Glomerular endothelial cell (primary cell): Measurements from ENCODE around the gene SMTNL2. TPM values are rescaled to one million over a fixed set of nuclear protein-coding genes. Genes with fewer than 3 reads are reported as not detected.
"Not testable (repeated sequence)": the region's sequence is repeated elsewhere in the genome, so short reads cannot be mapped to it uniquely, and the experiment has no call there.

Source experiments
- DNase-seq: peaks from one replicate; pipeline ENCODE4 v3.0.0-alpha.2; 2011; ENCODE audit warnings: low read depth, low spot score; ENCODE audit errors: extremely low read depth
- total RNA-seq: library from RNA; depleted of rRNA; stranded (reverse); fragments of >200 nt; gene quantifications from 2 replicates; pipeline ENCODE4 v1.2.3, GENCODE V29; 2015

Gene SMTNL2
- total RNA-seq, 1 donor from 2014 or later, result not detected

DNA sequence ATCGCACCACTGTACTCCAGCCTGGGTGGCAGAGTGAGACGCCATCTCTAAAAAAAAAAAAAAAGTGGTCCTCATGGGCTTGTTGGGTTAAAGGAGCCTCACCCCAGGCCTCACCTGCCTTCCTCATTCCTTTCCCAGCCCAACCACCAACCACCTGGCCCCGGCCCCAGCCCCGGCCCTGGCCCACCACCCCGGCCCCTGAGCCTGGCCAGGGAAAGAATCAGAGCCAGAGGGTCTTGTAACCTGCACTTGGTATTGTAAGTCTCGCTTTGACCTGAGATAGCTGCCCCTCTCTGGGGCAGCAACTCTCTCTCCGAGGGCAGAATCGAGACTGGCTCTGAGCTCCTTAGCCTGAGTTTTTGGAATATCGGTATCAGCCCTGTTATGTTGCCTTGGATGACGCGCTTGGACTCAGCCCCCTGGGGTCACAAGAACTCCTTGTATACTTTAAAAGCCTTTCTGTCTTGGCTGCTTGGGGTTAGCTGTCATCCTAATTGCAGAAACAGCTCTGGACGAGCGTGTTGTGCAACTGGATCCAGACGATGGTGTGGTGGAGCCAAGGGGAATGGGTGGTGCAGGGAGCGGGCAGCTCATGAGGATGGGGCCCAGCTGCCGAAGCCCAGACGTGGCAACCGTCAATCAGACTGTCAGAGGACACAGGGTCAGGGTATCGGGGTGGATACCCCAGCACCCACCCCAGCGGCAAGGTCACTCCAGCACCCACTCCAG, 14.6 kb downstream of the SMTNL2 start:
- no peak for DNase-seq

DNA sequence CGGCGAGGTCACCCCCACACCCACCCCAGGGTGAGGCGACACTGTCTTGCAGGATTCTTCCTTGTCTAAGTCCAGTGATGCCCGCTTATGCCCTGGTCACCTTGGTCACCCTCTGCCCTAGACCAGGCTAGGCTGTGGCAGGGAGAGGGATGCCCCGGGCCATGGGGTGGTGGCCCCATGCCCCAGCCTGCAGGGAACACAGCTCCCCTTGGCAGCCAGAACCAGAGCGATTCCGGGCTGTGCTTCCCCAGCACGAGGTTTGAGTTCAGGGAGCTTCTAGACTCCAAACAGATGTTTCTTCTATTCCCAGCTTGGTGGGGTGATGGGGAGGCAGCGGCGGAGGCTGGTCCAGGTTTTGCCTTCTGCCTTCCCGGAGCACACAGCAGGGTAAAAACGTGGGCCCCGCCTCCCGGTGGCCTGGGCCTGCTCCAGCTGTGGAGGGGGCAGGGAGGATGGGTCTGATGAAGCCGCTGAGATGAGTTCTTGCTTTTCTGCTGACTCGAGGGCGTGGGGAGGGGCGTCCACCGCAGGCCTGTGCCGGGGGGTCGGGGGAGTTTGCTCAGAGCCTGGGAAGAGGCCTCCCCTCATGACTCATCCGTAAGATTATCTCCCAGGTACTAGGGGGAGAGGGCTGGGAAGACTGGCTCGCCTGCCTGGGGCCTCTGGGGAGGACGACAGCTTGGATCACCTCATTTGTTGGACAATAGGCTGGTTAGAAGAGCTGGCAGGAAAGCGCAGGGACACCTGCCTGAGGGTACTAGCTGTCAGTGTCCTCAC, 15.4 kb downstream of the SMTNL2 start:
- DNase-seq, result no peak

DNA sequence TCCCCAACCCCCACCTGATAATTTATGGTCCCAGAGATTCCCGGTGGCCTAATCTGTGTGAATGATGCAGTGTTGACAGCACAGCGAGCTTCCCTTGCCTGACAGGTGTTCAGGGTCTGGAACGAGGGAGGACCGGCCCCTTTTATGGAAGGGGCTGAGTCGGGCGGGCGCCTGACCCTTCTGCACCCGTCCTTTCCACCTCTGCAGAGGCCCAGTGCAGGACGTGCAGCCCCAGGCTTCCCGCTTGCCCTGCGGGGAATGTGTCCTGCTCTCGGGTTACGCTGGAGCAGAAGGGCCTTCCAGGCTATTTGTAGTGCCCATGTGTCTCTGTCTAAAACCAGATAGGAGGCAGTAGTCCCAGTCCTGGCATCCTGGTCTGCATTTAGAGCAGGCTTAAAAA, 16.2 kb downstream of the SMTNL2 start:
- no peak for DNase-seq

DNA sequence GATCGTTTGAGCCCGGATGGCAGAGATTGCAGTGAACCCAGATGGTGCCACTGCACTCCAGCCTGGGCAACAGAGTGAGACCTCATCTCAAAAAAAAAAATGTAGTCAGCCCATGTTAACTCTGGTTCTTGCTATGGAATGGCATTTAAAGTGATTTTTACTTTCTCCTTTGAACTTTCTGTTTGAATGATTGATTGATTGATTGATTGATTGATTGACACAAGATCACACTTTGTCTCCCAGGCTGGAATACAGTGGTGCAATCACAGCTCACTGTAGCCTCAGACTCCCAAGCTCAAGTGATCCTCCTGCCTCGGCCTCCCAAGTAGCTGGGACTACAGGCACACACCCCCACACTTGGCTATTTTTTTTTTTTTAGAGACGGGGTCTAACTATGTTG, 17.0 kb downstream of the SMTNL2 start:
- no peak for DNase-seq

DNA sequence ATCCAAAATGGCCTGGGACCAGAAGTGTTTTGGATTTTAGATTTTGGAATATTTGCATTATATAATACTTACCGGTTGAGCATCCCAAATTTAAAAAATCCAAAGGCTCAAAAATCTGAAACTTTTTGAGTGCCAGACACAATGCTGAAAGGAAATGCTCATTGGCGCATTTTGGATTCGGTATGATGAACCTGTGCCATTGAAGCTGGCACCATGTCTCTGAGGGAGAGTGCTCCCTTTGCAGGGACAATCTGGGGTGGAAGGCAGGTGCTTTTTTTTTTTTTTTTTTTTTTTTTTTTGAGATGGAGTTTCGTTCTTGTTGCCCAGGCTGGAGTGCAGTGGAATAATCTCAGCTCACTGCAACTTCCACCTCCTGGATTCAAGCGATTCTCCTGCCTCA, 17.7 kb downstream of the SMTNL2 start:
- DNase-seq, result no peak

DNA sequence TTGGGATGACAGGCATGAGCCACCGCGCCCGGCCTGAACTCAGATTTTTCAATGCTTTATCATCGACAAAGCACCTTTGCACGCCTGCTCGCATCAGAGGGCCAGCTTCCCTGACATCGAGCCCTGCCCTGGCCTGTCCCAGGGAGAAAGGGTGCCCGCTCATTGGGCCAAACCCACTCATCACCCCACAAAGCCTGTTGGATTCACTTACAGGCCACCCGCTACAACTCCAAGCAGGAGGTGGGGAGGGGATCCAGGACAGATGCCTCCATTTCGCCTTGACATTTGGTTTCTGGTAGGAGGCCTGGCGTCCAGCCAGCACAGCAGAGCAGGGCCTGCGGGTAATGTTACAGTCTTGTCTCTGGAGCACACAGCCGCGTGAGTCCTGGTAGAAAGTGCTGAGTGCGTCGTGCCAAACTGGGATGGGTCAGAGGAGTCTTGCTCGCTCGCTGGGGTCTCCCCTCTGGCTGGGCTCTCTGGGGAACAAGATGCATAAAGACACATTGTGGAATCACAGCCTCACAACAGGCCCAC, 19.8 kb downstream of the SMTNL2 start:
- no peak for DNase-seq

DNA sequence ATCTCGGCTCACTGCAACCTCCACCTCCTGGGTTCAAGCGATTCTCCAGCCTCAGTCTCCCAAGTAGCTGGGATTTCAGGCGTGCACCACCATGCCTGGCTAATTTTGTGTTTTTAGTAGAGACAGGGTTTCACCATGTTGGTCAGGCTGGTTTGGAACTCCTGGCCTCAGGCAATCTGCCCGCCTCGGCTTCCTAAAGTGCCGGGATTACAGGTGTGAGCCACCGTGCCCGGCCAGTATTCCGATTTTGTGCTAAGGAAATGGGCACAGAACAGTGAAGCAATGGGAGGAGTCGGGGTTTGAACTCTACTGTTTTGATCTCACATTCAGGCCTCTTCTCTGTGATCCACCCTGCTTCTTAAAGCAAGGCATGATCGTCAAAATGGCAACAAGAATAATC, 20.4 kb downstream of the SMTNL2 start:
- not testable (repeated sequence) for DNase-seq

DNA sequence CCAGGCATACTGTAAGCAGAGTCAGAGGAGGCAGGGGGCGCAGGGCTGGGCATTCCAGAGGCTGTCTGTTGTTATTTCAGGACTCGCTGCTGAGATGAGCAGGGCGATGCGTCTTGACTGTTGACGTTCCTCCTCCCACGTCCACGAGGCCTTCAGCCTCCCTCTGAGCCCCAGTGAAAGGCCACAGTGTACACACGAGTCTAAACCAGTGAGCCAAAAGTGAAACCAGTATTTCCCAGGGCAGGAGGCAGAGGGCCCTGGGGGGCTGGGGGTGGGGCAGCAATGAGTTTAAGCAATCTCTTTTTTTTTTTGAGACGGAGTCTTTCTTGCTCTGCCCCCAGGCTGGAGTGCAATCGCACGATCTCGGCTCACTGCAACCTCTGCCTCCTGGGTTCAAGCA, 21.5 kb downstream of the SMTNL2 start:
- DNase-seq, result no peak

DNA sequence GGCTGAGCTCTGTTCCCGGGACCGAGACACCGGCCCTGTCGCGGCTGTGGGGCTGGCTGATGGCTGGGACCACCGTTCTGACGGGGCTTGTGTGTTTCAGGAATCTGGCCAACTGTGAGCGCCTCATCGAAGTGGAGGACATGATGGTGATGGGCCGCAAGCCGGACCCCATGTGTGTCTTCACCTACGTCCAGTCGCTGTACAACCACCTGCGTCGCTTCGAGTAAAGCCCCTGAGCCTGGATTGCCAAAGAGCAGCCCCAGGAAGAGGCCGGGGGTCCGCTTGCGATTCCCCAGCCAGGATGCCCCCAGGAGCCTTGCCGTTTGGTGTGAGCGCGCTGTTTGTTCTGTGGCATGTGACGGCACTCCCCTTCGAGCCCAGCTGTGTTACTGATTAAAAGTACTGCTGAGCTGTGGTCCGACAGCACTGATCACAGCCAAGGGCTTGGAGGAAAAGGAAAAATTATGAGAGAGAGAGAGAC, 23.0 kb downstream of the SMTNL2 start:
- DNase-seq, result no peak

DNA sequence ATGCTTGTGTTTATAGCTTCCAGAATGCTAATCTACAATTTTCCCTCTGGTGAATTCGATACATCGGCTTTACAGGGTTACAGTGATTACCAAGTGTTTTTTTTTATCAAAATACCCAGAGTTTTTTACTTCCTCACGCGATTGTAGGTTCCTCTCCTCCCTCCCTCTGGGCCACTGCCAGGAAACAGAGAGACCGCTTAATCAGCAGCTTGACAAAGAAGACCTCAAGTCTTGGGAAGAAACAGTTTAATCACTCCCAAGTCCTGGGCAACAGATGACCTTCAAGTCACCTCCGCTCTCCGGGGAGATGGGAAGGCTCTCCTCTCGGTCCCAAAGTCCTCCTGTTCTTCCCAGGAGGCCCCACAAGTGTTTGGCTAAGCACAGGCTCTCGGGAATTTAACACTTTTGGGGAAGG, 23.5 kb downstream of the SMTNL2 start:
- no peak for DNase-seq

DNA sequence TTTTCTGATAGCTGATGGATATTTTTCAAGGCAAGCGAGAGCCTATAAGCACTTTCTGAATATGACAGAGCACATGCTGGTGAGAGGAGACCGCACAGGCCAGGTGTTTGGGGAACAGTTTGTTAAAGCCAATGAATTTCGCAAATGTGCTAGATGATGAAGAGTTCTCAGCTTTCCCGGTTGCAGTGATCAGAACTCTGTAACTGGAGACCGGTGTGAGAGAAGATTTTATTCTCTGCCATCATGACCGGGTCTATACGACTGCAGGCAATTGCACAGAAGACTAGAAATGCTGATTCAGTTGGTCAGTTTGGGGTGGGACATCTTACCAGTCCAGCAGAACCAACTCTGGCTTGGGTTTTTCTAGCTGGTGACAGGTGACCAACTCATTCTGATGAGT, 25.4 kb downstream of the SMTNL2 start:
- DNase-seq, result no peak

DNA sequence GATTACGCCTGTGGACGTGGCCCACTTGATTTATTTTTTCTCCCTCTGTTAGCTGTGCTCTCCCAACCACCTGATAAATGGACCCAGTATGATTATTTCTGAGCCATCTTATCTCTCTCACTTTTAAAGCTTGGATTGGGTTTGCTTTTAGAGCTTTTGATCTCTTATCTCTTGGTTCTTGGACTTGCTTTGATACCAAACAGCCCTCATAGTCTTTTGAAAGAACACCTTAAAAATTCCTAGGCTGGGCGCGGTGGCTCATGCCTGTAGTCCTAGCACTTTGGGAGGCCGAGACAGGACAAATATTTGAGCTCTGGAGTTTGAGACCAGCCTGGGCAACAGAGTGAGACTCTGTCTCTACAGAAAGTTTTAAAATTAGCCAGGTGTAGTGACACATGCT, 25.8 kb downstream of the SMTNL2 start:
- DNase-seq, result no peak

DNA sequence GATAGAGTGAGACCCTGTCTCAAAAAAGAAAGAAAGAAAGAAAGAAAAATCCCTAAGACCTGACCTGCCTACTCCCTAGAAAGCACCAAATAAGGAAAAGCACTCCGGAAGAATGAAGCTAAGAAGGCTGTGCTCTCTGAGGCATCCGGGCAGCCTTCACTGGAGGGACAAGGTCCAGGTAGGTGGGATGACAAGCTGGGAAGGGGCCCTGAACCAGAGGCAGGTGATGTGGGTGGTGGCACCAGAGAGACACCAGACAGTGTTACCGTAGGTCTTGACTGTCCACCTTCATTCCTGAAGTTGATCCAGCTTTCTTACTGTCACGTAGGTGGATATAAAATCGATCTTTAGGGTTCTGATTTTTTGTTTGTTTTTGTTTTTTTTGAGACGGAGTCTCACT, 26.3 kb downstream of the SMTNL2 start:
- no peak for DNase-seq

DNA sequence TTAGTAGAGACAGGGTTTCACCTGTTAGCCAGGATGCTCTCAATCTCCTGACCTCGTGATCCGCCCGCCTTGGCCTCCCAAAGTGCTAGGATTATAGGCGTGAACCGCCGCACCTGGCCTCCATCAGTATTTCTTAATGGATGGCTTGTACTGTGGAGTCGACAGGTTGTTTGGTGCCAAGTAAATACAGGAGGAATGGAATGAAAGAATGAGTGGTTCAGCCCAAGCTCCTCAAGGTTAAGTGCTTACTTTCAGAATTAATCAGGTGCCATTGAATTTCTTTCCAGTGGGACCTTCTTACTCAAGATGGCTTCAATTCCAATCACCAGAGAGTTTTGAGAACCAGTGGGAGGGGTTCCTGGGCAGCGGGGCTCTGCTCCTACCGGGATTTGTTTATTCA, 32.1 kb downstream of the SMTNL2 start:
- DNase-seq, result no peak

DNA sequence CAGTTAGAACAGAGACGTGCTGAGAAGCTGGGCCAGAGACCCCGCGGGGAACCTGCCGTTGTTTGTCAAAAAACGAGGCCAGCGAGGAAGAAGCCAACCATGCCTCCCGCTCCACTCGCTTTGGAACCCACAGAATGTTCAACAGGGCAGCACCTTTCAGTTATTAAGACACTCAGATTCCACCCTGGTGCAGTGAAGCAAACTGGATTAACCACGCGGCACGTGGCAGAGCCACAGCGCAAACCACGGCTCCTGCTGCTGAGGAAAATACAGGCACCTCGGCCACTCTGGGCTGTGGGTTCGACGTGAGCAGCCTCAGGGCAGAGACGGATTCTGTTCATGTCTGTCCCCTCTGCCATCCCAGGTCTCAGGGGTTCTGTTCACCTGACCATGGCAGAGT, 32.8 kb downstream of the SMTNL2 start:
- DNase-seq, result no peak

DNA sequence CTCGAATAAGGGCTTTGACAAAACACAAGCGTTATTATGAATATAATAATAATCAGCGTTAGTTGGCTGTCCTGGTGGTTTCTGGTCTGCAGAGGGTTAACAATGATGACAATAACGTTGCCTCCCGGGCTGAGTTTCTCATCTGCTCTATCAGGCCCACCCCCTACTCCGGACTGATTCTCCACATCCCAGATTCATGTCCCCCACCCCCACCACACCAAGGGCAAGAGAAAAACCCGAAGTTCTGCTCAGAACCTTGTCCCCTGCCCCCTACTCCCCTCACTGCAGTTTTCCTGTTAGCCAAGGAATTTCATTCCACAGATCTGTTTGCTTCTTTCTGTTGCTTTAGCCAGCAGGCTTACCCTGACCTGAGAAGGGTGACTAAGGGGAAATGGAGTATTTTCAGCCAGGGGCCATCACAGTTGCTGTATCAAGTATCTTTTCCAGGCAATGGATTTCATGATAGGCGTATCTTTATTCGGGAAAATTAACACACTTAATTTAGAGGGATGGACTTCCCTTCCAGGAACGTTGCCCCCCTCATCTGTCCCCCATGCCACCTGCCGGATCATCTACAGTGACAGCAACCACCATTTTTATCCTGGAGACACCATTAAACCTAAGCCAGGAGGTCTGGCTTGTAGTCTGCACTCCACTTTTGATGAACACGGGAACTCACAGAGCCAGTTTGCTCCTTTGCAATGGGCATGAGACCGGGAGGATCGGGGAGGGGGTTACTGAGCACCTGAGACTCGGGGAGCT, 33.4 kb downstream of the SMTNL2 start:
- DNase-seq, result no peak

DNA sequence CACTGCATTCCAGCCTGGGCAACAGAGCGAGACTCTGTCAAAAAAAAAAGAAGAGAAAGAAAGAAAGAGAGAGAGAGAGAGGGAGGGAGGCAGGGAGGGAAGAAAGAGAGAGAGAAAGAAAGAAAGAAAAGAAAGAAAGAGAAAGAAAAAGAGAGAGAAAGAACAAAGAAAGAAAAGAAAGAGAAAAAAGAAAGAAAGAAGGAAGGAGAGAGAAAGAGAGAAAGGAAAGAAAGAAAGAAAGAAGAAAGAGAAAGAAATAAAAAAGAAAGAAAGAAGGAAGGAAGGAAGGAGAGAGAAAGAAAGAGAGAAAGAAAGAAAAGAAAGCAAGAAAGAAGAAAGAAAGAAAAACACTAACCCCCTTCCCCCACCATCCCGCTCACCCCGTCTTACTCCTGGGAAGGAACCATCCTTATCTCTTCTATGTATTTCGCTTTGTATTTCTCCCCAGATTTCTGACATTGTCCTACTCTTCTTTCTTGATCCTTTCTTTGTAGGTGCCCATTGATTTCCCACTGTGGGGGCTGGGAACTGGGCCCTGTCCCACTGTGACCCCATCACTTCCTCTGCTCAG, 36.3 kb downstream of the SMTNL2 start:
- DNase-seq, result no peak

DNA sequence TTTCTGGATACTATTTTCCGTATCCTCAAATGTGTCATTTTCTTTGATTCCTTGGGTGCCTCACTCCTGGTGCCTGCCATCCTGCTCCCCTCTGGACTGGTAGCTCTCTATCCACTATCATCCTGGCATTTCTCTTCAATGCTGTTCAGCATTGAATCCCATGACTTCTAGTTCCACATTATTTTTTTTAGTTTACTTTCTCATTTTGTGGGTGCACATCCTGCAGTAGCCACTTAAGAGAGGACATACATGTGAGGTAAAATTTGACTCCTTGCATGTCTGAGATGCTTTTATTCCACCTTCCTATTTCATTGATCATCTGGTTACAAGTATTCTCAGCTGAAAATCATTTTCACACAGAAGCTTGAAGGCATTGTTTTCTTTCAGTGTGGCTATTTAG, 38.0 kb downstream of the SMTNL2 start:
- DNase-seq, result no peak

DNA sequence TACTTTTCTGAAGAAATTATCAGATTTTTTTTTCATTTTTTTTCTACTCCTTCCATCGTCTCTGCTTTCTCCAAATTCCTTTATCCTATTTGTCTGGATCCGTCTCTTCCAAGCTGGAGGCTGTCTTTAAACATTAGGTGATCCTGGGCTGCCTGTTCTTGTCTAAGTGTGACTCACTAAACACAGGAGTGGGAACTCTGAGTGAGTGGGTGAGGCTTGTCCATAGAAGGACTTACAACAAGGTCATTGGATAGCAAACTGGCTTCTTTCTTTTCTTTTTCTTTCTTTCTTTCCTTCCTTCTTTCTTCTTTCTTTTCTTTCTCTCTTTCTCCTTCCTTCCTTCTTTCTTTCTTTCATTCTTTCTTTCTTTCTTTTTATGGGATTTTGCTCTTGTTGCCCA, 38.9 kb downstream of the SMTNL2 start:
- DNase-seq, result no peak

DNA sequence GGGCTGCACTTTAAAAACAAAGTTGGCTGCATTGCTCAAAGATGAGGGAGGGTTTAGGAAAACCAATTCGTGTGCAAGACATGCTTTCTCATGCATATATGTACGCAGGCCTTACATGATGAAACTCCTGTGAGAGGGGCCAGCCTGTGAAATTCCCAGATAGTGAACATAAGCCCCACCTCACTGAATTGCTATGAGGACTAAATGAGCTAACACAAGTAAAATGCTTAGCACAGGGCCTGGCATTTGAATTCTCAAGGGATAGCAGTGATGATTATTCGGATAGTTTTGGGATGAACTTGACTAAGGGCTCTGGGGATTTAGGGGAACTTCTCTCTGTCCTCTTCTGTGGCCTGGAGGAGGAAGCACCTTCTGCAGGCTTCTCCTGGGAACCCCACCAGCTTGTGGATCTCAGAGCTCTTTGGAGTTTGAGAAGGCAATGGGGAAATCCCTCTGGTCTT, 40.2 kb downstream of the SMTNL2 start:
- DNase-seq, result not testable (repeated sequence)

DNA sequence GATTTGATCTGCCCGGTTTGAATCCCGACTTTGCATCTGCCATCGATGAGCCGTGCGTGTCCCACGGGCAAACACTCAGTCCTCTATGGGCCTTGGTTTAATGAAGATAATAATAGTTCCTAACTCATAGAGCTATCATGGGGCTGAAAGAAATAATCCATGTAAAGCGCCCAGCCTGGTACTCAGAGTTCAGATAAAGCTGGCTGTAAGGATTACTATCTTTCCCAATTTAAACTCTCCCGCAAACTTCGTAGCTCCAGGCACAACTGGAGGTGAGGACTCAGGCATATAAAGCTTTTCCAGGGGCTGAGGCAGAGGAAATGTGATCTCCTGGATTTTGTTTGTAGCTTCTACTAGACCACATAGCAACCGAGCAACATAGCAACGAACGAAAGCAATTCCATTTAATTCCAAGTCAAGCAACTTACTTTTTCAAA, 40.9 kb downstream of the SMTNL2 start:
- DNase-seq, result no peak
